Measurements from ENCODE around the gene CDYL.

CDYL gene

DNA sequence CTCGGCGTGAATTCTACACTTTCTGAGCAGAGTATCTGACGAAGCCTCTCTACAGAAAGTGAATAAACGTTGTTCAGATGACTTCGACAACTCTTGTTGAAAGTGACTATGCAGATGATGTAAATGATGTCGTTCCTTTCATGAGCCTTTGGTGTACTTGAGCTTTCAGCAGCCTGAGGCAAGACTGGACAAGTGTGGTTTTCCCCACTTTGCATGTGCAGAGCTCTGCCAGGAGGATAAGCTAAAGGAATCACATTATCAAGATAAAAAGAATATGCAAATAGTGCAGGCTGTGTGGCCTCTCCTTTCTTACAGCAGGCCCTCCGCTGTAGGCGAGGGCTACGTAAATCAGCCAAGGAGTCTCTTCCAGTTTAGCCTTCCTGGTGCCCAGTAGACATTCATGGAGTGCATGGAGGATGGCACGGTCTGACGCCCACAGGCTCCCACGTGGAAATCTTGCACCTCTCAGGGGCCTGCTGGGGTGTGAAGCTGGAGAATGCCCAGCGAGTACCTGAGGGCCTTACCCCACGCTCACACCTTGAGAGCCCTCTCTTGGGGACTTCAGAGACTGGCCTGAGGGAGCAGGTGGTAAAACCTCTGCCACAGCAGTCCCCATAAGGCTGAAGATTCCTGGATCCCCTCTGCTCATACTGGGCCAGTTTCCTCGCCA is 172.7 kb downstream of the CDYL start:
- no peaks in the 10 kb centered on the region for H3K36me3 ChIP-seq (replicated peaks; ENCODE audit: low read depth, low read length)
- no peak overlapping the region for H3K27ac ChIP-seq (ENCODE audit: low read length)
- H3K27me3 ChIP-seq (ENCODE audit: low read depth, low read length) = no peaks in the 10 kb centered on the region
- no peak overlapping the region for H3K4me2 ChIP-seq (ENCODE audit: low read length)
- no peaks in the 10 kb centered on the region for H3K79me2 ChIP-seq (ENCODE audit: low read length)
- no peak overlapping the region for H2AFZ ChIP-seq (ENCODE audit: low read depth, low read length)
- no peaks in the 10 kb centered on the region for H4K20me1 ChIP-seq (ENCODE audit: insufficient read depth, low read length)
- no peaks in the 10 kb centered on the region for H3K9me3 ChIP-seq (ENCODE audit: insufficient read depth, low read length)
- TF ChIP-seq, protein P1, sequence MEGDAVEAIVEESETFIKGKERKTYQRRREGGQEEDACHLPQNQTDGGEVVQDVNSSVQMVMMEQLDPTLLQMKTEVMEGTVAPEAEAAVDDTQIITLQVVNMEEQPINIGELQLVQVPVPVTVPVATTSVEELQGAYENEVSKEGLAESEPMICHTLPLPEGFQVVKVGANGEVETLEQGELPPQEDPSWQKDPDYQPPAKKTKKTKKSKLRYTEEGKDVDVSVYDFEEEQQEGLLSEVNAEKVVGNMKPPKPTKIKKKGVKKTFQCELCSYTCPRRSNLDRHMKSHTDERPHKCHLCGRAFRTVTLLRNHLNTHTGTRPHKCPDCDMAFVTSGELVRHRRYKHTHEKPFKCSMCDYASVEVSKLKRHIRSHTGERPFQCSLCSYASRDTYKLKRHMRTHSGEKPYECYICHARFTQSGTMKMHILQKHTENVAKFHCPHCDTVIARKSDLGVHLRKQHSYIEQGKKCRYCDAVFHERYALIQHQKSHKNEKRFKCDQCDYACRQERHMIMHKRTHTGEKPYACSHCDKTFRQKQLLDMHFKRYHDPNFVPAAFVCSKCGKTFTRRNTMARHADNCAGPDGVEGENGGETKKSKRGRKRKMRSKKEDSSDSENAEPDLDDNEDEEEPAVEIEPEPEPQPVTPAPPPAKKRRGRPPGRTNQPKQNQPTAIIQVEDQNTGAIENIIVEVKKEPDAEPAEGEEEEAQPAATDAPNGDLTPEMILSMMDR (IDR thresholded peaks at IDR 0.05; ENCODE audit: low read depth, low read length) = no peak
- TF ChIP-seq EZH2phosphoT487 (IDR thresholded peaks at IDR 0.05; ENCODE audit: low read depth) = no peak
- no peak overlapping the region for H3K4me3 ChIP-seq (ENCODE audit: low read length)
- no peaks in the 10 kb centered on the region for H3K4me1 ChIP-seq (ENCODE audit: low read length)
- no peak overlapping the region for H3K9ac ChIP-seq (ENCODE audit: low read length)

DNA sequence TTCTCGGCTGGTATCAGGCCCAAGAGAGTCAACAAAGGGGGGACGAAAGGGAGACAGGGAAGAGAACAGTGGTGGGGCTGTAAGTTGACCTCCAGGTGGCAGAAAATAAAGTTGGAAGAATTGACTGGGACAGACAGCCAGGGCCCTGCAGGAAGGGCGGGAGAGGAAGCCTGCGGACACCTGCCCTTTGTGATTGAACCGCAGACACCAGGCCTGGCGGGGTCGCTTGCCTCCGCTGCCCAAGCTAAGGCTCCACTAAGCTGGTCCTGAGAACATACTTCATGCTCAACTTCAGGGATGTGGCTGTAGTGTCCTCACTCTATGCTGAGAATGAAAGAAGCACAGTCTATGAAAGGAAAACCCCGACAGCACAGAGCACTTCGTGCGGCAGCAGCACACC is 173.9 kb downstream of the CDYL start:
- no peaks in the 10 kb centered on the region for H3K27me3 ChIP-seq (ENCODE audit: low read depth, low read length)
- H3K9me3 ChIP-seq (ENCODE audit: insufficient read depth, low read length) = no peaks in the 10 kb centered on the region
- no peaks in the 10 kb centered on the region for H3K79me2 ChIP-seq (ENCODE audit: low read length)
- H3K4me2 ChIP-seq (ENCODE audit: low read length) = no peak overlapping the region
- H4K20me1 ChIP-seq (ENCODE audit: insufficient read depth, low read length) = no peaks in the 10 kb centered on the region
- H3K9ac ChIP-seq (ENCODE audit: low read length) = no peak overlapping the region
- no peak overlapping the region for H2AFZ ChIP-seq (ENCODE audit: low read depth, low read length)
- no peaks in the 10 kb centered on the region for H3K4me1 ChIP-seq (ENCODE audit: low read length)
- TF ChIP-seq EZH2phosphoT487 (IDR thresholded peaks at IDR 0.05; ENCODE audit: low read depth) = no peak
- TF ChIP-seq, protein P1 (IDR thresholded peaks at IDR 0.05; ENCODE audit: low read depth, low read length) = no peak
- H3K36me3 ChIP-seq (replicated peaks; ENCODE audit: low read depth, low read length) = no peaks in the 10 kb centered on the region
- no peak overlapping the region for H3K27ac ChIP-seq (ENCODE audit: low read length)
- no peak overlapping the region for H3K4me3 ChIP-seq (ENCODE audit: low read length)

DNA sequence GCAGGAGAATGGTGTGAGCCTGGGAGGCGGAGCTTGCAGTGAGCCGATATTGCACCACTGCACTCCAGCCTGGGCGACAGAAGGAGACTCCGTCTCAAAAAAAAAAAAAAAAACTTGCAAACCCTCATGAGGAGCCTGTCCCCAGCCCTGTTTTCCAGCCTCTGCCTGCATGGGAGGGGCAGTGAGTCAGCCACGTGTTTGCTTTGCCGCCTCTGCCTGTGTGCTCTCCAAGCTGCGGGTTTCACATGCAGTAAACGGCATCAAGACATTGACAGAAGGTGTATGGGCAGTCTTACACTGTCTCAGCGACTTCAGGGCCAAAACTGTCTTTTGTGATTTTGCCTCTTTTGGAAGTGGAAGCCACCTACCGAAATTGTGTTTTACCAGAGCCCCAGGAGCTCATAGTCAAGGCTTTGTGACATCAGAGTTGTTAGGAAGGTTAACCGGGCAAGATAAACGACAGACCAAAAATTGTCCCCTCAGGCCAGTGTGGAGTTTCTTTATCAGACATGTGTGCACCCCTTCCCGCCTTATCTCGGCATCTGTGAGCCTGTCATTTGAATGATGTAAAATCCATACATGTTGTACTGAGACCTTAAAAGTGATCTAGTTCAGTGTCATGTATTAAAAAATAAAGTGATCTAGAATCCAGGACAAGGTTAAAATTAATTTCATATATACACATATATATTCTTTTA is 174.8 kb downstream of the CDYL start:
- no peak overlapping the region for H3K9ac ChIP-seq (ENCODE audit: low read length)
- no peaks in the 10 kb centered on the region for H3K4me1 ChIP-seq (ENCODE audit: low read length)
- H4K20me1 ChIP-seq (ENCODE audit: insufficient read depth, low read length) = no peaks in the 10 kb centered on the region
- no peak overlapping the region for H3K27ac ChIP-seq (ENCODE audit: low read length)
- H2AFZ ChIP-seq (ENCODE audit: low read depth, low read length) = no peak overlapping the region
- no peak for TF ChIP-seq EZH2phosphoT487 (IDR thresholded peaks at IDR 0.05; ENCODE audit: low read depth)
- TF ChIP-seq, protein P1 (IDR thresholded peaks at IDR 0.05; ENCODE audit: low read depth, low read length) = no peak
- H3K27me3 ChIP-seq (ENCODE audit: low read depth, low read length) = no peaks in the 10 kb centered on the region
- H3K4me3 ChIP-seq (ENCODE audit: low read length) = no peak overlapping the region
- no peaks in the 10 kb centered on the region for H3K9me3 ChIP-seq (ENCODE audit: insufficient read depth, low read length)
- no peak overlapping the region for H3K4me2 ChIP-seq (ENCODE audit: low read length)
- no peaks in the 10 kb centered on the region for H3K36me3 ChIP-seq (replicated peaks; ENCODE audit: low read depth, low read length)
- no peaks in the 10 kb centered on the region for H3K79me2 ChIP-seq (ENCODE audit: low read length)

DNA sequence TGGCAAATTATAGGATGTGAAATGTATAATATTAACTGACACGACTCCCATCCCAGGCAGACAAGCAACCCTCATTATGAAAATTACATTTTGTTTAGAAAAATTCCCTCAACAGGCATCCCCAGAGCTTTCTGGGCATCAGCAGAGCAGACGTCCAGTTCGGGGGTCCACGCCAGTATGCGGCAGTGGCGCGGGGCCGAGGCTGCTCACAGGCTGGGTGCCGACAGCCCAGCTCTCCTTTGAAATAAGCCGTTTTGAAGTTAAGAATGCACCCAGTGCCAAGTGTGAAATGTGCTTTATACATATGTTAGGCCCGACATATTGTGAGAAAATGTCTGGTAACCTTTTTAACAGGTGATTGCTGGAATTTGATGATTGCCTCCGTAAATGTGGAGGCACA is 177.2 kb downstream of the CDYL start:
- Histone ChIP-seq H3K36me3 (replicated peaks; ENCODE audit: low read depth, low read length) (no peaks in the 10 kb centered on the region), H2AFZ (ENCODE audit: low read depth, low read length) (no peak overlapping the region), H3K9me3 (ENCODE audit: insufficient read depth, low read length) (no peaks in the 10 kb centered on the region), H3K27me3 (ENCODE audit: low read depth, low read length) (no peaks in the 10 kb centered on the region), H3K27ac (ENCODE audit: low read length) (no peak overlapping the region), H4K20me1 (ENCODE audit: insufficient read depth, low read length) (no peaks in the 10 kb centered on the region), H3K4me3 (ENCODE audit: low read length) (no peak overlapping the region), H3K4me1 (ENCODE audit: low read length) (no peaks in the 10 kb centered on the region), H3K79me2 (ENCODE audit: low read length) (no peaks in the 10 kb centered on the region), H3K9ac (ENCODE audit: low read length) (no peak overlapping the region), H3K4me2 (ENCODE audit: low read length) (no peak overlapping the region)
- TF ChIP-seq, protein P1 (IDR thresholded peaks at IDR 0.05; ENCODE audit: low read depth, low read length) = no peak
- TF ChIP-seq EZH2phosphoT487 (IDR thresholded peaks at IDR 0.05; ENCODE audit: low read depth) = no peak

All from OCI-LY3 (cell line).